ENCODE measurements around the gene DOCK2. TPM values are rescaled to one million over a fixed set of nuclear protein-coding genes. Genes with fewer than 3 reads are reported as not detected.

The DOCK2 gene
- total RNA-seq, 2 donors from 2014 or later = 249 to 284 TPM

DNA sequence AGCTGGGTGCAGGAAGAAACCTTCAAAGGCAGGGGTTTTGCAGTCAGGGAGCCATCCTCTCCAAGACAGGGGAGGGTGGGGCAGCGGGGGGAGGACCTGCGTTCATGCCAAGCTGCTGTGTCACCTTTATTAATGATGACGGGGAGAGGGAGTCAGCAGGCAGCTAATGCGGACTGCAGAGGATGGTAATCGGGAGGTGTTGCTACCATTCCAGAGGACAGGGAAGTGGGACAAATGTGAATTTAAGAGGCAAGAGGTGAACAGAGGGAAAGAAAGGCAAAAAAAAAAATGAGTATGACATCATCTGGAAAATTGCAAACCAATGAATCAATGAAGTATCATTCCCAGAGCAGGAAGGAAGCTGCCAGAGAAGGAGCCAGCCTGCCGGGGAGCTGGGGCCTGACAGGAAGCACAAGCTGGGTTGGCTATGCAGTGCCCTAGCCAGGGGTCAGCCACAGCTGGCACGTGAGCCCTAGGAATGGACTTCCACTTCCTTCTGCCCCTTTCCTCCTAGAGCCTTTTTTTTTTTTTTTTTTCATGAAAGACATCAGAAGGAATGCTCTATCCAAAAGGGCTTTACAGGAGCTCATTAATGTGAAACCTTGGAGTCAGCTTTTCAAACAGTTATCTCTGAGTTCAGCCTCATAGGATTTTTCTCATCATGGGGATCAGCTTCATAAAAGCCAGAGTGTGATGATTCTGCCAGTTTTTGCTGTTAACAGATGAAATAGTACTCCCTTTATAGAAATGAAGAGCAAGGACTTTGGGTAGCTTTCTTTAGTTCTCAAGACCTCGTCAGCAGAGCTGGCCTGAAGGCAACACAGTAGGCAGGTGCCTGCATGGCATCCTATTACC lies 334.1 kb downstream of the DOCK2 start:
- Mint-ChIP-seq H3K4me1 (peaks cover 31% of the 10 kb centered on the region), H3K36me3 (ENCODE audit: low read depth) (peaks cover 6% of the 10 kb centered on the region), H3K4me3 (no peak overlapping the region), H3K27ac (peak overlapping the region; percentile 89), H3K27me3 (no peaks in the 10 kb centered on the region)
- DNase-seq = no peak
- H3K9me3 ChIP-seq (ENCODE audit: control insufficient read depth, low read length, poor library complexity, severe bottlenecking) = no peaks in the 10 kb centered on the region
- no peak for ATAC-seq

DNA sequence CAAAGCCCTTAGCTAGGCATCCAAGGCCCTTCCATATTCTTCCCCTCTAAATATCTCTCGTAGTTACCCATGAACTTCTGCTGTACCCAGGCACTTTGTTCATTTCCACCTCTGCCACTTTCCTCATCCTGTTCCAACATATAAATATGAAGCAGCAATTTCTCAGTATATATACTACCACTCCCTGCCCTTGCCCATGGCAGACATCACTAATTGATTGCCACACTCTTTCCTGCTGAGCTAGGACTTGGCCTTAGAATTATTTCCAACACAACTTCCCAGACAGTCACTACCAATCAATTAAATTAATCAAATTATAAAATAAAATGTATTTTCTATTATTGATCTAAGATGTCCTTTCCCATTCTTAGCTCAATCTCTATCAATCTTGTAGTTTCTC lies 334.7 kb downstream of the DOCK2 start:
- Mint-ChIP-seq H3K36me3 (ENCODE audit: low read depth) (peaks cover 6% of the 10 kb centered on the region), H3K4me1 (peaks cover 31% of the 10 kb centered on the region), H3K27me3 (no peaks in the 10 kb centered on the region), H3K27ac (no peak overlapping the region), H3K4me3 (no peak overlapping the region)
- no peak for ATAC-seq
- H3K9me3 ChIP-seq (ENCODE audit: control insufficient read depth, low read length, poor library complexity, severe bottlenecking) = no peaks in the 10 kb centered on the region
- no peak for DNase-seq

DNA sequence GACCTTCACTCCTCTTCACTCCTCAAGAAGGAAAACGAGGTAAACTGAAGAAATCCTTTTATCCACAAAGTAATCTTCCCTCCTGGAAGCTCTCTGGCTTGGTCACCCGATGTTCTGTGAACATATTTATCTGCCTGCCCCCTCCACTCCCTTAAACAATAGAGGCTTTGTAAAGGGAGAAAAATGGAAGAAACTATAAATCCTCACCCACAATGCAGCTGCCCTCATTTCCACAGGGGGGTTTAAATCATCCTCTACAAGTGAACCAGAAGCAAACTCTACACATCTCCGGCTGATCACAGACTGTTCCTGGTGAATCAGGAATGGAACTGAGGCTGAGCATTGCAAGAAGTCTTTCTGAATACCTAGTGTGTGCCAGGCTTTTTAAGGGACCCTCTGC lies 336.0 kb downstream of the DOCK2 start:
- Mint-ChIP-seq H3K36me3 (ENCODE audit: low read depth) (peaks cover 6% of the 10 kb centered on the region), H3K4me3 (no peak overlapping the region), H3K27me3 (no peaks in the 10 kb centered on the region), H3K27ac (no peak overlapping the region), H3K4me1 (peaks cover 29% of the 10 kb centered on the region)
- ATAC-seq (no peak), DNase-seq (no peak)
- no peaks in the 10 kb centered on the region for H3K9me3 ChIP-seq (ENCODE audit: control insufficient read depth, low read length, poor library complexity, severe bottlenecking)

DNA sequence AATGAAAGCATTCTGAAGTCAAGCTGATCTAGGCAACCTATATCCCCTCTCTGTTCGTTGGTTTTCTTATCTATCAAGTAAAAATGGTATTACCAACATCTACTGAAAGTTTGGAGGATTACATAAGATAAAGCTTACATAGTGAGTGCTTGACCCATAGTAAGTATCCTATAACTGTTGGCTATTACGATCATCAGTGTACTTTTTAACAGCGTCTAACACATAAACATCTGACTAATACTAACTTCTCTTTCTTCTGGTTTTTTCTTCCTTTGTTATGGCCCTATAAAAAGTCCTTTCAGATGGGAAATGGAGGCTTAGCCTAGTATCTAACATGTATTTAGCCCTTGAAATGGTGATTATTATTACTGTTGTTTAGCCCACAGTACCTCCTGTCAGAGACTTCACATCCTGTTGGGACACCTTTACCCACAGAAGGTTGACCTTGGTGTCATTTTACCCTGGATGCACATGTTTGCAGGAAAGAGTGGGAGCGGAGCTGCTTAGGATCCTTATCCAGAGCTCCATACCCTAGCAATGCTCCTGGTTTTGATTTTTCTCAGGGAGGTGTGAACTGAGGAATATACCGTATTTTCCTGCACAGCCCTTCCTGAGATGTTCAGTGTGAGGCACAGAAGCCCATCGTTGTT lies 337.2 kb downstream of the DOCK2 start:
- no peaks in the 10 kb centered on the region for H3K9me3 ChIP-seq (ENCODE audit: control insufficient read depth, low read length, poor library complexity, severe bottlenecking)
- Mint-ChIP-seq H3K27me3 (no peaks in the 10 kb centered on the region), H3K4me1 (peaks cover 26% of the 10 kb centered on the region), H3K36me3 (ENCODE audit: low read depth) (peaks cover 6% of the 10 kb centered on the region), H3K27ac (no peak overlapping the region), H3K4me3 (no peak overlapping the region)
- no peak for ATAC-seq
- DNase-seq = no peak

DNA sequence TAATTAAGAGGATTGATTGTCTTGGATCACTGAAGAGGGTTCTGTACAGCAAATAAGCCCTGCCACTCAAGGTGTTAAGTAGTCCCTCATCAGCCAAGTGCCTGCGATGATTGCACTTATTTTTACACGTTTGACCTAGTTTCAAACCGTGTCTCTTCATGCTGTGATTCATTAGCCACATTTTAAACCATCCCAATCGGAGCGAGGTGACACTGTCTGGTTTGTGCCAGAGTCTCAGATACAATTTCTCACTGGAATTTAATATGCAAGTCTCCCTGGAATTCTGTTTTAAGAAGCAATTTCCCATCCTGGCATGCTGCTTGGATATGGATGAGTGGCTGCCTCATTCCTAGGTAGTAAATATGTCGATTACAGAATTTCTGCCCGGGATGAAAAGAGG lies 341.6 kb downstream of the DOCK2 start:
- Mint-ChIP-seq H3K36me3 (ENCODE audit: low read depth) (peaks cover 6% of the 10 kb centered on the region), H3K27ac (no peak overlapping the region), H3K4me3 (no peak overlapping the region), H3K27me3 (no peaks in the 10 kb centered on the region), H3K4me1 (peaks cover 9% of the 10 kb centered on the region)
- H3K9me3 ChIP-seq (ENCODE audit: control insufficient read depth, low read length, poor library complexity, severe bottlenecking) = no peaks in the 10 kb centered on the region
- DNase-seq = no peak
- ATAC-seq = no peak

DNA sequence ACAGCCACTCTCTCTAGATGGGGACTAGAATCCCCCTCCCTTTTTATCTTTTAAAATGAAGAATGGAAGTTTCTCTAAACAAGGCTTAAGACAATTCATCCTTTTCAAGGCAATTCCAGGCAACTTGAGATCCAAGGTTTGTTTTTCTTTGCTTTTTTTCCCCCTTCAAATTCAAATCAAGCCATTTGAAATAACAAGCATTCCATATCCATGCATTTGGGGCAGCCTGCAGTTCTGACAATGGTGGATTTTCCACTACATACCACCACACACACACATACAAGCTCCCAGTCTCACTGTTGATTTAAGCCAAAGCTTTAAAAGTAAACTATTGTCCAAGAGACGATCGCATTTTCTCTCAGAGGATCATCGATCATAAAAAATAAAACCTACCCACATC lies 342.8 kb downstream of the DOCK2 start:
- Mint-ChIP-seq H3K36me3 (ENCODE audit: low read depth) (peaks cover 7% of the 10 kb centered on the region), H3K27me3 (no peaks in the 10 kb centered on the region)

DNA sequence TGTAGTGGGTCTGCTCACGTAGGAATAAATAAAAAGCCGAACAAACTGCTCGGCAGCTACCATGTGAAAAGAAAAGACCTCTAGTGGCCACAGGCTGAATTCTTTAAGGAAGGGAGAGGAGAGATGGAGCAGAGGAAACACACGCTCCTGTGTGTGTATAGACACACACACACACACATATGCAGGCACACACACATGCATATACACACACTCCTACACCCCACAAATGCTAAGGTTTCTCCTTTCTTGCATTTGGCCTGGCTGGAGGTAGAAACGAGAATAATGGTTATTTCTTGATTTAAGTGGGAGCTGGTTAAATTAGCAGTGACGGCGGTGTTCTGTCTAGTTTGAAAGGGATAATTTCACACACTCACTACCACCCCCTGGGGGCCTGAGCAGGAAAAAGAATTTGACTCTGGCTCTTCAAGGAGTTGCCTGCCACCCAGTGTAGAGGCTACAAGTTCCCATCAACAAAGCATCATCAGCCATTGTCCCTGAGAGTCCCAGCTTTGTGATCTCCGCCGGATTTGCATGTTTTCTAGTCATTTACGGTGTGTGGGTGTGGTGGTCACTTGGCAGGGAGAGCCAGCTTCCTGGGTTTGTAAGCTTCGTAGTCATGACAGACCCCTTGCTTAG lies 343.5 kb downstream of the DOCK2 start, which contains the start of gene INSYN2B:
Gene INSYN2B, minus strand, starts transcription at position 78 of the 636 bp plus-strand sequence. CDS start 96,597 bp downstream, outside the sequence.
- no peaks in the 10 kb centered on the region for H3K27me3 Mint-ChIP-seq
- H3K36me3 Mint-ChIP-seq (ENCODE audit: low read depth) = peaks cover 8% of the 10 kb centered on the region
- no peak within 1 kb of the TSS for H3K27ac Mint-ChIP-seq
- peaks cover 6% of the 10 kb centered on the region for H3K4me1 Mint-ChIP-seq
- ATAC-seq (no peak), DNase-seq (no peak)
- no peak within 1 kb of the TSS for H3K4me3 Mint-ChIP-seq
- H3K9me3 ChIP-seq (ENCODE audit: control insufficient read depth, low read length, poor library complexity, severe bottlenecking) = no peaks in the 10 kb centered on the region

More for the DNA sequence above, 342.8 kb downstream of the DOCK2 start:
- ATAC-seq (no peak), DNase-seq (no peak)
- H3K27ac Mint-ChIP-seq = no peak overlapping the region
- H3K4me3 Mint-ChIP-seq = no peak overlapping the region
- H3K4me1 Mint-ChIP-seq = peaks cover 9% of the 10 kb centered on the region
- H3K9me3 ChIP-seq (ENCODE audit: control insufficient read depth, low read length, poor library complexity, severe bottlenecking) = no peaks in the 10 kb centered on the region

DNA sequence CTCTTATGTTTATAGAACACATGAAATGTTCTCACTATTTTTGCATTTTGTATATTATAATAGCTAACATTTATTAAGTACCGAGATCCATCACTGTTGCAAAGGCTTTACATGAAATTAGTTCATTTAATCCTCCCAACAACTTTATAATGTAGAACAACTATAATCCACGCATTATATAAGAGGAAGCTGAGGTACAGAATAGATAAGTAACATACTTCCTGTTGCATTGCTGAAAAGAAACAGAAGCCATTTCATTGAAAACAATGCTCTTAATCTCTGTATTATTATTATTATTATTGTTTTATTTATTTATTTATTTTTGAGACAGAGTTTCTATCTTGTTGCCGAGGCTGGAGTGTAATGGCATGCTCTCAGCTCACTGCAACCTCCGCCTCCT lies 351.1 kb downstream of the DOCK2 start:
- no peak for ATAC-seq
- Mint-ChIP-seq H3K27ac (no peak overlapping the region), H3K27me3 (no peaks in the 10 kb centered on the region), H3K4me3 (no peak overlapping the region), H3K36me3 (ENCODE audit: low read depth) (peaks cover 10% of the 10 kb centered on the region), H3K4me1 (peaks cover 5% of the 10 kb centered on the region)
- DNase-seq = no peak
- H3K9me3 ChIP-seq (ENCODE audit: control insufficient read depth, low read length, poor library complexity, severe bottlenecking) = no peaks in the 10 kb centered on the region

DNA sequence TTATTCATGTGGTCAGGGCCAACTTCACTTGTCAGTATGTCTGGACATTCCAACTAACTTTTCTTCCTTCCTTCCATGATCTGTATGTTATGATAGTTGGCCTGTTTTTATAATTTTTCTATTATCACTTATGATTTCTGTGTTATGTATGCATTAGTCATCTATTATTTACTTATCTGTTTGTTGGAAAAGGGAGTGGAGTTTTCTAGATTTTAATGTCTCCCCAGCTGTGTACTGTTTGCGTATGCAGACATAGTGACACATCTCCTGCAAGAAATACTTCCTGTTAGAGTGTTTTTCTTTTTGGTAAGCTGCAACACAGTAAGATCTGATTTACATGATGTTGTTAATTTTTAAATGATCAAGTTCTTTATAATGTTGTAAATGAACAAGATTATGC lies 351.9 kb downstream of the DOCK2 start:
- H3K36me3 Mint-ChIP-seq (ENCODE audit: low read depth) = peaks cover 7% of the 10 kb centered on the region
- ATAC-seq (no peak), DNase-seq (no peak)
- H3K4me1 Mint-ChIP-seq = peaks cover 5% of the 10 kb centered on the region
- no peaks in the 10 kb centered on the region for H3K27me3 Mint-ChIP-seq
- no peak overlapping the region for H3K27ac Mint-ChIP-seq
- no peak overlapping the region for H3K4me3 Mint-ChIP-seq
- no peaks in the 10 kb centered on the region for H3K9me3 ChIP-seq (ENCODE audit: control insufficient read depth, low read length, poor library complexity, severe bottlenecking)

DNA sequence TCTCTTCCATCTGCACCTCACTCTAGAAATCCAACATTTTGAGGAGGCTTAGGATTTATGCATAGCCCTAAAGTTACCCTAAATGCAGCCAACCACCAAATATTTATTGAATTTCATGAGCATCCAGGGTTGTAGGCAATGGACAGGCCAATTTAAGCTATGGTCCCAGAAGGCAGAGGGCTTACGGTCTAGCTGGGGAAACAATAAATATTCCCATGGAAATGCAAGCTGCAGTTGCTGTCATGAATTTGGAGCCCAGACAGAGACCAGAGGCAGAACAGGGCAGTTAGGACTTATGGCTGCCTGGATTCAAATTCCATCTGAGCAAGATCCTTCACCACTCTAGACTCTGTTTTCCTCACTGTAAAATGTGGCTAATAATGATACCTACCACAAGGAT lies 352.3 kb downstream of the DOCK2 start:
- no peak overlapping the region for H3K27ac Mint-ChIP-seq
- H3K27me3 Mint-ChIP-seq = no peaks in the 10 kb centered on the region
- H3K4me1 Mint-ChIP-seq = peaks cover 5% of the 10 kb centered on the region
- H3K36me3 Mint-ChIP-seq (ENCODE audit: low read depth) = peaks cover 7% of the 10 kb centered on the region
- no peak for ATAC-seq
- no peak overlapping the region for H3K4me3 Mint-ChIP-seq
- no peak for DNase-seq
- H3K9me3 ChIP-seq (ENCODE audit: control insufficient read depth, low read length, poor library complexity, severe bottlenecking) = no peaks in the 10 kb centered on the region

DNA sequence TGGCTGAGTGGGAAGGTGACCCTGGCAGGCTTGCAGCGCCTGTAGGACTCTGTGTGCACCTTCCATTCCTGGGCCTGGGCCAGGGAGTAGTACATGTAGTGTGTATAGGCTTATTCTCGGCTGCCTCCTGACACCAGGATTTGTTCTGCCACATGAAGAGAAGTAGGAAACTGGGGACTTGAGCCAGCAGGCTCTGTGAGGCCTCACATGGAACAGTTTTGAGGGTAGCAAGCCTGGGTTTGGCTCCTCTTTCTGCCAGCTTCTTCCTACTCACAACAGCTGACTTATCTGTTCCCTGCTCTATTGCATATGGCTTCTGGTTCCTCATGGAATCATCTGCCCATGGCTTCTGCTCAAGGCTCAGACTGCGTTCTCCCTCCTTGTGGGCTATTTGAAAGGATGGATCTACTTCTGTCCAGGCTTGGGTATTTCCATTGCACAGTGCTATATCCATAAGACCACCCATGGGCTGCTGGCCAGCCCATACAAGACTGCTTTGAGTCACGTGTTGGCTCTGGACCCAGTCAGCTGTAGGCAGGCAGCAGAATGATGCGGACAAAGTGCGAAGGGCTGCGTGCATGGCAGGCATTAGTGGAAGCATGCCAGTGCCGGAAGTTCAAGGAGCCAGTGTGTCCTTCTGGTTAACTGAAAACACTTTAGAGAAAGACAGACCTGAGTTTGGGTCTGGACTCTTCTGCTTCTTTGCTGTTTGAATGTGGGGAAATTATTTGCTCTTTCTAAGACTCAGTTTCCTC lies 354.2 kb downstream of the DOCK2 start:
- no peaks in the 10 kb centered on the region for H3K27me3 Mint-ChIP-seq
- H3K27ac Mint-ChIP-seq = peak overlapping the region; percentile 39
- ATAC-seq = no peak
- peaks cover 7% of the 10 kb centered on the region for H3K4me1 Mint-ChIP-seq
- no peak for DNase-seq
- no peaks in the 10 kb centered on the region for H3K9me3 ChIP-seq (ENCODE audit: control insufficient read depth, low read length, poor library complexity, severe bottlenecking)
- H3K4me3 Mint-ChIP-seq = no peak overlapping the region
- H3K36me3 Mint-ChIP-seq (ENCODE audit: low read depth) = peaks cover 9% of the 10 kb centered on the region

DNA sequence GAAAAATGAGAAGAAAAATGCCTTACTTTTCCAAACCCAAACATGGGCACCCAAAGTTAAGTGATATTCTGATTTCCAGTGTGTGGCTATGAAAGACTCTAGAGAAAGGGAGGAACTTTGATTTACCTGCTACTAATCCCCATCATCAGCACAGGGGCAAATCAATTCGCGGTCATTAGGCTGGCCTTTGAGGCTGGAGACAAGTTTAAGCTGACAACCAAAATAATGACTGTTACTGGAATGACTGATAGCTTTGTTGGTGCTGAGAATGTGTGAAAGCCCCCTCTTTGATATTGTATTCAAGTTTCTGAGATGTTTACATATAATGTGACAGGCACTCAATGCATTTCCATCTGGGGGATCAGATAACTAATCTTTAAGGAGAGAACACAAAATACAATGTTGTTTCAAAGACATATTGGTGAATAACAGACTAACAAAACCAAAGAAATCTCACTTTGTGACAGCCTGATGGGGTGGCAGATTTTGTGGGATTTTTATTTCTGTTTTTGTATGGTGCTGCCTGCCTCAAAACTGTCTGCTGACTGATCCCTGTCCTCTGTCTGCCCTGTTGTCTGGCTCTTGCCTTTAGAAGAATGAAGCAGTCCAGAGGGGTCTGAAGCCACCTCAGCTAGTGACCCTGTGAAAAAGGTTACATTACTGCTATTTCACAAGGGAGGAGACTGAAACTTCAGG lies 355.9 kb downstream of the DOCK2 start:
- Mint-ChIP-seq H3K4me3 (no peak overlapping the region), H3K36me3 (ENCODE audit: low read depth) (peaks cover 9% of the 10 kb centered on the region)

More for the DNA sequence above, 355.9 kb downstream of the DOCK2 start:
- no peaks in the 10 kb centered on the region for H3K9me3 ChIP-seq (ENCODE audit: control insufficient read depth, low read length, poor library complexity, severe bottlenecking)
- Mint-ChIP-seq H3K27me3 (no peaks in the 10 kb centered on the region), H3K4me1 (peaks cover 5% of the 10 kb centered on the region), H3K27ac (no peak overlapping the region)
- DNase-seq = no peak
- no peak for ATAC-seq
